NT2/D1 (cell line): ENCODE data around the gene CCNB2.

ENCODE experiments used
- SUZ12 ChIP-seq: IDR thresholded peaks from 2 replicates; pipeline ENCODE4 v1.6.1; 2011; ENCODE audit not compliant: insufficient read length, insufficient read depth; ENCODE audit errors: extremely low read depth
- YY1 ChIP-seq: IDR thresholded peaks from 2 replicates; pipeline ENCODE4 v1.6.1; 2011; ENCODE audit not compliant: insufficient read length, insufficient read depth
- ZNF274 ChIP-seq: IDR thresholded peaks from 2 replicates; pipeline ENCODE4 v1.6.1; 2011; ENCODE audit warnings: mild to moderate bottlenecking, low read depth, low read length

DNA sequence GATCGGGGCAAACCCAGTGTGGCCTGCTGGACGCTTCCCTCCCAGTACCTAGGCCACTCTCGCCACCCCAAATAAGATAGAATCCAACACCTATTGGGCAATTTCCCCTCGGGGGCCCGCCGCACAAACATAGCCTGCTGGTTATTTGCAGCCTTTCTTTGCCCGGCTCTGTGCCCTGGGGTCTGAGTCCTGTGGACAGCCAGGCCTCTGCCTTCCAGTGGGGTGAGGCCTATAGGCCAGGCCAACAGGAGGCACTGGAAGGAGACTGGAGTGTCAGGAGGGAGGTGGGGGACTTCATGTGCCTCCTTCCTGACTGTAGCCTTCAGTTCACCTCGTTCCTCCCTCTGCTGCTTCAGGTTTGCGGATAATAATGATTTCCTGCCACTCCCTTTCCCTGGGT, 54.3 kb downstream of the CCNB2 start:
- TF ChIP-seq YY1, result no peak
- TF ChIP-seq SUZ12, result no peak
- TF ChIP-seq ZNF274, result no peak
